OCI-LY1 (cell line): ENCODE results near the gene HTR2B.

Experiments
- EZH2 ChIP-seq: fragments of 200-600 bp; sonication (generic), shearing (Covaris generic); IDR thresholded peaks from 2 replicates; pipeline ENCODE4 v1.8.0; 2017; ENCODE audit warnings: borderline replicate concordance, mixed run types, mild to moderate bottlenecking, antibody characterized with exemption, low read length, moderate library complexity, mixed read lengths
- TF ChIP-seq, protein P1 (sequence below): fragments of 200-600 bp; sonication (generic), shearing (Covaris generic); IDR thresholded peaks from 2 replicates; pipeline ENCODE4 v1.5.1; 2017; ENCODE audit warnings: mild to moderate bottlenecking, antibody characterized with exemption, low read length, moderate library complexity, mixed read lengths

DNA sequence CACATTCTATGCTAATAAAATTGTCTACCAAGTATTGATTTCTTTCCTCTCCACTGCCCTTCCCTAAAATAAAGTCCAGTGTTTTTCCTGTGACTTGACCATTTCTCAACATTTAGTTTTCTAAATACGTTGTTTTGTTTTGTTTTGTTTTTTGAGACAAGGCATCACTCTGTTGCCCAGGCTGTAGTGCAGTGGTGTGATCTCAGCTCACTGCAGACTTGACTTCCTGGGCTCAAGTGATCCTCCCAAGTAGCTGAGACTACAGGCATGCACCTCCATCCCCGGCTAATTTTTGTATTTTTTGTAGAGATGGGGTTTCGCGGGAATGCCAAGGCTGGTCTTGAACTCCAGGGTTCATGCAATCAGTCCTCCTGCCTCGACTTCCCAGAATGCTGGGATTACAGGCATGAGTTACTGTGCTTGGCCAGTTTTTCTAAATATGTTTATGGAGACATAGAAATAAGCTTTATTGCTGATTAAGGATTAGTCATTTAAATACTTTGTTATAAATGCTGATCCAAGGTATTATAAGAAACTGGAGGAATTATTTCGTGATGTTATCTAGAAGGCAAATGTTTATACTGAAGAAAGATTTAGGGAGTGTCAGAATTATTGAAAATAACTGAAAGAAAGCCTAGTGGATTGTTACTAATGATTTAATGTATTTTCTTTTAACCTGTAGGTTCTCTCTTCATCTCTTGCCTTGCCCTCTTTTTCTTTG lies 5.7 kb upstream of the HTR2B start:
- TF ChIP-seq, protein P1, sequence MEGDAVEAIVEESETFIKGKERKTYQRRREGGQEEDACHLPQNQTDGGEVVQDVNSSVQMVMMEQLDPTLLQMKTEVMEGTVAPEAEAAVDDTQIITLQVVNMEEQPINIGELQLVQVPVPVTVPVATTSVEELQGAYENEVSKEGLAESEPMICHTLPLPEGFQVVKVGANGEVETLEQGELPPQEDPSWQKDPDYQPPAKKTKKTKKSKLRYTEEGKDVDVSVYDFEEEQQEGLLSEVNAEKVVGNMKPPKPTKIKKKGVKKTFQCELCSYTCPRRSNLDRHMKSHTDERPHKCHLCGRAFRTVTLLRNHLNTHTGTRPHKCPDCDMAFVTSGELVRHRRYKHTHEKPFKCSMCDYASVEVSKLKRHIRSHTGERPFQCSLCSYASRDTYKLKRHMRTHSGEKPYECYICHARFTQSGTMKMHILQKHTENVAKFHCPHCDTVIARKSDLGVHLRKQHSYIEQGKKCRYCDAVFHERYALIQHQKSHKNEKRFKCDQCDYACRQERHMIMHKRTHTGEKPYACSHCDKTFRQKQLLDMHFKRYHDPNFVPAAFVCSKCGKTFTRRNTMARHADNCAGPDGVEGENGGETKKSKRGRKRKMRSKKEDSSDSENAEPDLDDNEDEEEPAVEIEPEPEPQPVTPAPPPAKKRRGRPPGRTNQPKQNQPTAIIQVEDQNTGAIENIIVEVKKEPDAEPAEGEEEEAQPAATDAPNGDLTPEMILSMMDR: no peak
- TF ChIP-seq EZH2: no peak
